IMR-90 (cell line): ENCODE results near the gene KRTAP10-7. TPM values are rescaled to one million over a fixed set of nuclear protein-coding genes. Genes with fewer than 3 reads are reported as not detected.

Experiments
- ATAC-seq: fragments of 200-7000 bp; cut with Tn5 transposase; 2 replicates; pipeline ENCODE4 v1.9.1; 2020; ENCODE audit warnings: low read depth, mild to moderate bottlenecking, moderate library complexity
- BruUV-seq: library from RNA; stranded (reverse); fragments of 400-500 nt; replicated peaks from 2 replicates; lab custom pipeline; 2021; lab: Mats Ljungman, UMichigan
- CTCF ChIA-PET: fragments of 300-600 bp; formaldehyde crosslinking; extraction: SDS; loops from one replicate; lab custom pipeline; 2021; ENCODE audit warnings: antibody characterized with exemption; lab: Yijun Ruan, JAX
- POLR2A ChIA-PET: fragments of 300-600 bp; sonication (Branson Sonifier 250); formaldehyde crosslinking; loops from one replicate; lab custom pipeline; 2022; ENCODE audit warnings: antibody characterized with exemption; ENCODE audit not compliant: unreplicated experiment; lab: Charles Lee
- DNase-seq: peaks from one replicate; pipeline ENCODE4 v3.0.0; 2013
- H2AFZ ChIP-seq: replicated peaks from 2 replicates; pipeline ENCODE3; 2013; ENCODE audit warnings: low read length, mild to moderate bottlenecking; ENCODE audit not compliant: poor library complexity
- H2AK5ac ChIP-seq: 2 replicates; pipeline ENCODE4 v1.6.1; 2013; ENCODE audit warnings: low read depth, low read length, inconsistent platforms
- H2AK9ac ChIP-seq: replicated peaks from 2 replicates; pipeline ENCODE3; 2013; ENCODE audit warnings: mild to moderate bottlenecking, low read depth, low read length, moderate library complexity; ENCODE audit not compliant: poor library complexity
- H2BK120ac ChIP-seq: 2 replicates; pipeline ENCODE4 v1.6.1; 2013; ENCODE audit warnings: low read depth, low read length, inconsistent platforms
- H2BK15ac ChIP-seq: 3 replicates; pipeline ENCODE4 v1.6.1; 2013; ENCODE audit warnings: low read depth, low read length, inconsistent platforms
- H2BK20ac ChIP-seq: 2 replicates; pipeline ENCODE4 v1.6.1; 2013; ENCODE audit warnings: low read depth, mild to moderate bottlenecking, inconsistent platforms, low read length, moderate library complexity
- H2BK5ac ChIP-seq: 2 replicates; pipeline ENCODE4 v1.6.1; 2013; ENCODE audit warnings: mild to moderate bottlenecking, low read depth, low read length, inconsistent platforms; ENCODE audit not compliant: poor library complexity, severe bottlenecking
- H3K14ac ChIP-seq: replicated peaks from 2 replicates; pipeline ENCODE4 v1.6.1; 2013; ENCODE audit warnings: low read depth, low read length, inconsistent platforms
- H3K18ac ChIP-seq: 2 replicates; pipeline ENCODE4 v1.6.1; 2013; ENCODE audit warnings: low read depth, low read length, control low read depth
- H3K23ac ChIP-seq: 2 replicates; pipeline ENCODE4 v1.6.1; 2013; ENCODE audit warnings: low read depth, low read length, inconsistent platforms
- H3K27ac ChIP-seq: 2 replicates; pipeline ENCODE4 v1.5.1; 2013; ENCODE audit warnings: mild to moderate bottlenecking, control low read depth, low read length; ENCODE audit not compliant: insufficient read depth
- H3K27me3 ChIP-seq: 2 replicates; pipeline ENCODE4 v1.6.1; 2013; ENCODE audit warnings: low read length; ENCODE audit not compliant: control insufficient read depth, insufficient read depth
- H3K36me3 ChIP-seq: 2 replicates; pipeline ENCODE4 v1.6.1; 2013; ENCODE audit warnings: low read length, mixed read lengths; ENCODE audit not compliant: control insufficient read depth, insufficient read depth
- H3K4ac ChIP-seq: 2 replicates; pipeline ENCODE4 v1.6.1; 2013; ENCODE audit warnings: low read depth, low read length, inconsistent platforms
- H3K4me1 ChIP-seq: 2 replicates; pipeline ENCODE4 v1.6.1; 2013; ENCODE audit warnings: low read length, mixed read lengths; ENCODE audit not compliant: control insufficient read depth, insufficient read depth
- H3K4me2 ChIP-seq: 2 replicates; pipeline ENCODE4 v1.6.1; 2013; ENCODE audit warnings: low read depth, mild to moderate bottlenecking, control low read depth, low read length, moderate library complexity
- H3K4me3 ChIP-seq: 2 replicates; pipeline ENCODE4 v1.5.1; 2013; ENCODE audit warnings: low read depth, mild to moderate bottlenecking, control low read depth, low read length, moderate library complexity; ENCODE audit not compliant: insufficient read depth
- H3K56ac ChIP-seq: 2 replicates; pipeline ENCODE4 v1.6.1; 2013; ENCODE audit warnings: low read length, inconsistent platforms; ENCODE audit not compliant: insufficient read depth; ENCODE audit errors: extremely low read depth
- H3K79me1 ChIP-seq, 2 experiments: 2 replicates each; pipeline ENCODE4 v1.6.1; 2013; ENCODE audit warnings: low read length in 2 of 2, inconsistent platforms in 1 of 2, low read depth in 1 of 2
- H3K9ac ChIP-seq: 2 replicates; pipeline ENCODE4 v1.6.1; 2013; ENCODE audit warnings: low read depth, low read length, control low read depth
- H3K9me1 ChIP-seq: 2 replicates; pipeline ENCODE4 v1.6.1; 2013; ENCODE audit warnings: low read length, inconsistent platforms; ENCODE audit not compliant: insufficient read depth
- H3K9me3 ChIP-seq: 2 replicates; pipeline ENCODE4 v1.6.1; 2013; ENCODE audit warnings: low read length; ENCODE audit not compliant: control insufficient read depth, insufficient read depth
- H4K20me1 ChIP-seq: 2 replicates; pipeline ENCODE4 v1.6.1; 2013; ENCODE audit warnings: low read length, inconsistent platforms; ENCODE audit not compliant: insufficient read depth
- H4K5ac ChIP-seq: 2 replicates; pipeline ENCODE4 v1.6.1; 2013; ENCODE audit warnings: mild to moderate bottlenecking, low read depth, low read length, control low read depth
- H4K8ac ChIP-seq, 2 experiments: 2 replicates each; pipeline ENCODE4 v1.6.1; 2013; ENCODE audit warnings: low read depth in 2 of 2, low read length in 2 of 2, control low read depth in 1 of 2, inconsistent platforms in 1 of 2
- H4K91ac ChIP-seq: 2 replicates; pipeline ENCODE4 v1.6.1; 2013; ENCODE audit warnings: low read depth, low read length, inconsistent platforms; ENCODE audit not compliant: insufficient read depth
- CHD1 ChIP-seq: IDR thresholded peaks from 2 replicates; pipeline ENCODE4 v1.6.1; 2012; ENCODE audit warnings: low read depth, low read length, improper control_type of control experiment
- CTCF ChIP-seq: conservative IDR thresholded peaks from 2 replicates; pipeline ENCODE4 v1.5.1; 2012; ENCODE audit warnings: mild to moderate bottlenecking, low read depth, low read length, improper control_type of control experiment
- ELK1 ChIP-seq: fragments of 150-350 bp; IDR thresholded peaks from 2 replicates; pipeline ENCODE4 v1.6.1; 2016; ENCODE audit warnings: low read depth, mild to moderate bottlenecking, low read length, moderate library complexity, borderline replicate concordance
- MAFK ChIP-seq: IDR thresholded peaks from 2 replicates; pipeline ENCODE4 v1.6.1; 2012; ENCODE audit warnings: low read depth, low read length, improper control_type of control experiment
- MAZ ChIP-seq: IDR thresholded peaks from 2 replicates; pipeline ENCODE4 v1.6.1; 2012; ENCODE audit warnings: low read depth, mild to moderate bottlenecking, low read length, improper control_type of control experiment, moderate library complexity, borderline replicate concordance
- POLR2A ChIP-seq: IDR thresholded peaks from 2 replicates; pipeline ENCODE4 v1.6.1; 2012; ENCODE audit warnings: mild to moderate bottlenecking, low read depth, low read length
- RFX5 ChIP-seq: IDR thresholded peaks from 2 replicates; pipeline ENCODE4 v1.8.0; 2012; ENCODE audit warnings: low read depth, mild to moderate bottlenecking, low read length, moderate library complexity
- SMC3 ChIP-seq: fragments of 150-350 bp; IDR thresholded peaks from 2 replicates; pipeline ENCODE4 v1.6.1; 2016; ENCODE audit warnings: low read depth, mild to moderate bottlenecking, antibody characterized with exemption, low read length, moderate library complexity
- USF2 ChIP-seq: fragments of 150-350 bp; IDR thresholded peaks from 2 replicates; pipeline ENCODE4 v1.6.1; 2017; ENCODE audit warnings: mild to moderate bottlenecking, antibody characterized with exemption, low read length, low read depth
- WGBS, 2 experiments: methylation state at CpG; one replicate each; pipeline versions ENCODE4 v1.1.5 to v1.1.7; 2013; ENCODE audit warnings: missing lambda C conversion rate in 2 of 2; ENCODE audit not compliant: insufficient read length in 1 of 2; ENCODE audit errors: extremely low coverage in 2 of 2; 5-methylcytosine and 5-hydroxymethylcytosine counted together
- dilution Hi-C: fragments of 300-500 bp; cut with HindIII; formaldehyde crosslinking; loops from one replicate; pipeline ENCODE4 v1.14.3; 2018; ENCODE audit warnings: low sequenced_read_pairs; ENCODE audit not compliant: unreplicated experiment
- in situ Hi-C: fragments of 300-500 bp; cut with MboI; formaldehyde crosslinking; loops from 3 replicates; pipeline ENCODE4 v1.14.3; 2019; ENCODE audit warnings: low sequenced_read_pairs, inconsistent platforms, mixed read lengths
- intact Hi-C: fragments of 100-400 bp; cut with micrococcal nuclease; formaldehyde crosslinking; loops from 2 replicates; pipeline ENCODE4 v1.10.0; 2022
- polyA plus RNA-seq, 3 experiments: library from polyadenylated mRNA; depleted of rRNA; stranded (reverse); fragments of >200 nt; gene quantifications; 2 replicates each; pipeline ENCODE4 v1.2.3, GENCODE V29; 2012; ENCODE audit warnings: low replicate concordance in 1 of 3
- total RNA-seq: library from RNA; depleted of rRNA; stranded (reverse); fragments of >200 nt; gene quantifications from 2 replicates; pipeline ENCODE4 v1.2.3, GENCODE V29; 2012

Gene KRTAP10-7
- total and polyA plus RNA-seq, 2 of the 4 experiments (the other 2 are of a cell fraction), result not detected

- H3K9me3 ChIP-seq, result peaks cover 3% of the 10 kb centered on the region; the same call in 1 of the 2 replicates
- no peak overlapping the region for H3K27ac ChIP-seq
- ChIA-PET POLR2A (no interaction called here), CTCF (interaction anchor here (0.7 kb wide), 1 partner anchor 52 kb away, joined by 3 read pairs; no protein-coding TSS in a partner anchor)
- H3K36me3 ChIP-seq, result no peaks in the 10 kb centered on the region
- no peak overlapping the region for H2AFZ ChIP-seq
- no peaks in the 10 kb centered on the region for H3K9me1 ChIP-seq
- H4K91ac ChIP-seq, result no peak overlapping the region
- intact Hi-C loops (loop anchor here (1.0 kb wide), 1 partner anchor 174 kb away; no protein-coding TSS in a partner anchor), in situ Hi-C loops (no loop called here), dilution Hi-C loops (no loop called here)
- no TSS peak for BruUV-seq
- no peak overlapping the region for H3K4me2 ChIP-seq
- H3K79me1 ChIP-seq, result no peaks in the 10 kb centered on the region
- H2AK9ac ChIP-seq, result no peak overlapping the region
- H3K14ac ChIP-seq, result no peak overlapping the region
- H3K18ac ChIP-seq, result no peak overlapping the region
- H3K4me1 ChIP-seq, result no peaks in the 10 kb centered on the region
- H3K4me3 ChIP-seq, result no peak overlapping the region
- ATAC-seq (no peak), DNase-seq (no peak)
- WGBS, 2 experiments, result 70% methylated on average over 2 of the region's 3 CpGs; no CpG with 5 or more reads in 1 of the 2 experiments
- H2BK20ac ChIP-seq, result no peak overlapping the region
- H2BK5ac ChIP-seq, result no peak overlapping the region
- H4K20me1 ChIP-seq, result no peaks in the 10 kb centered on the region
- no peak overlapping the region for H2BK15ac ChIP-seq
- H2BK120ac ChIP-seq, result no peak overlapping the region
- H4K5ac ChIP-seq, result no peak overlapping the region
- H3K56ac ChIP-seq, result no peak overlapping the region
- no peak overlapping the region for H2AK5ac ChIP-seq
- H3K9ac ChIP-seq, result no peak overlapping the region
- H4K8ac ChIP-seq, result no peak overlapping the region
- H3K23ac ChIP-seq, result no peak overlapping the region
- H3K27me3 ChIP-seq, result peaks cover 3% of the 10 kb centered on the region; the same call in 1 of the 2 replicates
- H3K4ac ChIP-seq, result no peak overlapping the region
- TF ChIP-seq CTCF, result no peak
- no peak for TF ChIP-seq POLR2A
- TF ChIP-seq MAZ, result no peak
- no peak for TF ChIP-seq MAFK
- no peak for TF ChIP-seq ELK1
- no peak for TF ChIP-seq CHD1
- no peak for TF ChIP-seq USF2
- no peak for TF ChIP-seq SMC3
- TF ChIP-seq RFX5, result no peak
These were observed 18.5 kb downstream of the KRTAP10-7 start for GRCh38 chr21:44618909-44619308.
